SK-N-SH (cell line): ENCODE results near the gene MC3R. TPM values are rescaled to one million over a fixed set of nuclear protein-coding genes. Genes with fewer than 3 reads are reported as not detected.

ENCODE experiments used
- CTCF ChIA-PET: fragments of 300-600, 350-600 bp; formaldehyde crosslinking; extraction: SDS; loops from one replicate; lab custom pipeline; 2021; lab: Yijun Ruan, JAX
- POLR2A ChIA-PET: fragments of 350-600 bp; sonication (Branson Sonifier 250); formaldehyde crosslinking; extraction: SDS; loops from one replicate; lab custom pipeline; 2020; ENCODE audit warnings: antibody characterized with exemption, inconsistent platforms; lab: Yijun Ruan, JAX
- DNase-seq: peaks from one replicate; pipeline ENCODE4 v3.0.0; 2012
- H2AFZ ChIP-seq: fragments of 200-600 bp; sonication (generic); 2 replicates; pipeline ENCODE4 v1.8.1; 2016; ENCODE audit warnings: antibody characterized with exemption, mild to moderate bottlenecking, low read depth
- H3F3A ChIP-seq: fragments of 200-600 bp; sonication (generic); replicated peaks from 2 replicates; pipeline ENCODE3; 2016; ENCODE audit warnings: antibody characterized with exemption, mild to moderate bottlenecking; ENCODE audit not compliant: insufficient read depth
- H3K27ac ChIP-seq, 2 experiments: fragments of 200-500 bp in 1 of 2; fragments of 200-600 bp in 1 of 2; sonication (Bioruptor generic) in 1 of 2; sonication (generic), shearing (Covaris generic) in 1 of 2; 2 replicates each; pipeline versions ENCODE4 v1.5.1 to v1.6.1; 2014 to 2016; ENCODE audit warnings: low read depth in 2 of 2, inconsistent platforms in 1 of 2, low read length in 1 of 2, mild to moderate bottlenecking in 1 of 2, mixed read lengths in 1 of 2
- H3K27me3 ChIP-seq: fragments of 200-600 bp; sonication (generic), shearing (Covaris generic); 2 replicates; pipeline ENCODE4 v1.6.1; 2016; ENCODE audit warnings: mixed run types; ENCODE audit not compliant: insufficient read depth
- H3K36me3 ChIP-seq, 2 experiments: fragments of 200-500 bp in 1 of 2; fragments of 200-600 bp in 1 of 2; sonication (Bioruptor generic) in 1 of 2; sonication (generic) in 1 of 2; replicated peaks in 1 of 2; 2 replicates each; pipeline versions ENCODE3 to v1.5.1; 2014 to 2016; ENCODE audit warnings: low read length in 1 of 2, mild to moderate bottlenecking in 1 of 2; ENCODE audit not compliant: insufficient read depth in 2 of 2, control insufficient read depth in 1 of 2
- H3K4me1 ChIP-seq, 2 experiments: fragments of 200-500 bp in 1 of 2; fragments of 200-600 bp in 1 of 2; sonication (Bioruptor generic) in 1 of 2; sonication (generic), shearing (Covaris generic) in 1 of 2; 2 replicates each; pipeline versions ENCODE4 v1.5.1 to v1.6.1; 2014 to 2016; ENCODE audit warnings: low read depth in 1 of 2, low read length in 1 of 2, mixed run types in 1 of 2; ENCODE audit not compliant: insufficient read depth in 2 of 2, control insufficient read depth in 1 of 2
- H3K4me2 ChIP-seq: fragments of 200-600 bp; sonication (generic), shearing (Covaris generic); 2 replicates; pipeline ENCODE4 v1.6.1; 2017; ENCODE audit warnings: mixed run types
- H3K4me3 ChIP-seq, 2 experiments: fragments of 200-500 bp in 1 of 2; fragments of 200-600 bp in 1 of 2; sonication (Bioruptor generic) in 1 of 2; sonication (generic), shearing (Covaris generic) in 1 of 2; 2 replicates each; pipeline versions ENCODE4 v1.5.1 to v1.8.1; 2014 to 2016; ENCODE audit warnings: low read depth in 2 of 2, inconsistent platforms in 1 of 2, low read length in 1 of 2, mild to moderate bottlenecking in 1 of 2, mixed read lengths in 1 of 2, moderate library complexity in 1 of 2
- H3K79me2 ChIP-seq: fragments of 200-600 bp; sonication (generic); 2 replicates; pipeline ENCODE4 v1.8.1; 2017; ENCODE audit warnings: mild to moderate bottlenecking; ENCODE audit not compliant: insufficient read depth
- H3K9ac ChIP-seq: fragments of 200-600 bp; sonication (generic); 2 replicates; pipeline ENCODE4 v1.6.1; 2017; ENCODE audit warnings: mixed run types
- H3K9me2 ChIP-seq: fragments of 200-600 bp; sonication (generic); 2 replicates; pipeline ENCODE4 v1.6.1; 2017; ENCODE audit warnings: mixed run types
- H3K9me3 ChIP-seq: fragments of 200-600 bp; sonication (generic); 2 replicates; pipeline ENCODE4 v1.6.1; 2017; ENCODE audit warnings: mixed run types, mild to moderate bottlenecking, moderate library complexity
- H4K20me1 ChIP-seq: fragments of 200-600 bp; sonication (generic); 2 replicates; pipeline ENCODE4 v1.6.1; 2017; ENCODE audit warnings: mild to moderate bottlenecking, mixed run types; ENCODE audit not compliant: insufficient read depth
- CHD2 ChIP-seq: fragments of 150-350 bp; IDR thresholded peaks from 2 replicates; pipeline ENCODE4 v1.6.1; 2018; ENCODE audit warnings: low read length; ENCODE audit not compliant: partially characterized antibody
- CTCF ChIP-seq: fragments of 200-600 bp; sonication (generic); IDR thresholded peaks from 2 replicates; pipeline ENCODE4 v1.6.1; 2017; ENCODE audit warnings: antibody characterized with exemption, mild to moderate bottlenecking, moderate library complexity
- ELF1 ChIP-seq: IDR thresholded peaks from 2 replicates; pipeline ENCODE4 v1.4.0; 2012
- EP300 ChIP-seq, 2 experiments: IDR thresholded peaks; 2 replicates each; pipeline versions ENCODE4 v1.4.0 to v1.6.1; 2012; ENCODE audit warnings: borderline replicate concordance in 1 of 2, low read depth in 1 of 2, low read length in 1 of 2
- FOXJ3 ChIP-seq: sonication (generic); formaldehyde crosslinking; IDR thresholded peaks from 2 replicates; pipeline ENCODE4 v1.5.1; 2020; ENCODE audit warnings: mild to moderate bottlenecking, missing genetic modification reagents
- FOXM1 ChIP-seq: IDR thresholded peaks from 2 replicates; pipeline ENCODE4 v1.4.0; 2012; ENCODE audit warnings: low read depth, mild to moderate bottlenecking
- GATA2 ChIP-seq: sonication (generic); formaldehyde crosslinking; IDR thresholded peaks from 2 replicates; pipeline ENCODE4 v1.5.0; 2020; ENCODE audit warnings: mild to moderate bottlenecking, missing genetic modification reagents
- IRF3 ChIP-seq: fragments of 150-350 bp; IDR thresholded peaks from 2 replicates; pipeline ENCODE4 v1.6.1; 2016; ENCODE audit warnings: mild to moderate bottlenecking, low read depth, low read length
- MAX ChIP-seq: IDR thresholded peaks from 2 replicates; pipeline ENCODE4 v1.4.0; 2012; ENCODE audit warnings: low read depth
- MEF2A ChIP-seq: IDR thresholded peaks from 2 replicates; pipeline ENCODE4 v1.4.0; 2012; ENCODE audit warnings: low read depth, borderline replicate concordance
- MXI1 ChIP-seq: IDR thresholded peaks from 2 replicates; pipeline ENCODE4 v1.6.1; 2012; ENCODE audit warnings: mild to moderate bottlenecking, low read depth, low read length, improper control_type of control experiment
- NFIC ChIP-seq: IDR thresholded peaks from 2 replicates; pipeline ENCODE4 v1.4.0; 2012; ENCODE audit warnings: borderline replicate concordance
- PBX3 ChIP-seq: IDR thresholded peaks from 2 replicates; pipeline ENCODE4; 2012
- RCOR1 ChIP-seq: fragments of 150-350 bp; IDR thresholded peaks from 2 replicates; pipeline ENCODE4 v1.6.1; 2017; ENCODE audit warnings: antibody characterized with exemption, low read length
- ZBTB33 ChIP-seq: IDR thresholded peaks from 2 replicates; pipeline ENCODE4 v1.4.0; 2012; ENCODE audit warnings: low read depth, borderline replicate concordance
- WGBS: methylation state at CpG from one replicate; pipeline ENCODE4 v1.1.6; 2017; ENCODE audit warnings: low lambda C conversion rate; 5-methylcytosine and 5-hydroxymethylcytosine counted together
- polyA plus RNA-seq, 3 experiments: library from polyadenylated mRNA; depleted of rRNA; stranded (reverse); fragments of >200 nt; gene quantifications; 2 replicates each; pipeline ENCODE4 v1.2.3, GENCODE V29; 2012

Gene MC3R
- polyA plus RNA-seq, 1 of the 3 experiments (the other 2 are of a cell fraction): not detected

- Histone ChIP-seq H4K20me1 (no peaks in the 10 kb centered on the region), H3K9me3 (no peaks in the 10 kb centered on the region), H3K9ac (no peak overlapping the region), H3K79me2 (no peaks in the 10 kb centered on the region)
- ChIA-PET CTCF (no interaction called here), POLR2A (no interaction called here)
- 53% methylated on average over 9 of the region's 9 CpGs for WGBS
- no peak for DNase-seq
- TF ChIP-seq MAX: no peak
- TF ChIP-seq IRF3: no peak
- TF ChIP-seq GATA2 (CRISPR knock-in tag): no peak
- no peak for TF ChIP-seq ELF1
- no peak for TF ChIP-seq EP300 (IDR thresholded peaks at IDR 0.05; ENCODE audit: borderline replicate concordance in 1 of 2, low read depth in 1 of 2, low read length in 1 of 2)
- TF ChIP-seq RCOR1: no peak
- no peak for TF ChIP-seq MEF2A
- TF ChIP-seq FOXM1: no peak
- TF ChIP-seq PBX3: no peak
- TF ChIP-seq, all 33 proteins: peak for 0
- Histone ChIP-seq H3K4me1 (no peaks in the 10 kb centered on the region), H3K27me3 (no peaks in the 10 kb centered on the region), H3K27ac (no peak overlapping the region), H2AFZ (no peak overlapping the region), H3K36me3 (no peaks in the 10 kb centered on the region), H3F3A (no peaks in the 10 kb centered on the region), H3K4me3 (no peak overlapping the region), H3K9me2 (no peaks in the 10 kb centered on the region), H3K4me2 (no peak overlapping the region)
Observed at GRCh38 chr20:56212091-56212490, 36.4 kb upstream of the MC3R start.

GRCh38 chr20:56213321-56213720, 35.2 kb upstream of the MC3R start:
- Histone ChIP-seq H3K27ac (no peak overlapping the region), H3K4me1 (no peaks in the 10 kb centered on the region), H3K36me3 (no peaks in the 10 kb centered on the region), H3K9me3 (no peaks in the 10 kb centered on the region), H3F3A (no peaks in the 10 kb centered on the region), H4K20me1 (no peaks in the 10 kb centered on the region), H3K9ac (no peak overlapping the region), H3K9me2 (no peaks in the 10 kb centered on the region), H3K79me2 (no peaks in the 10 kb centered on the region), H2AFZ (no peak overlapping the region), H3K4me3 (no peak overlapping the region), H3K4me2 (no peak overlapping the region), H3K27me3 (no peaks in the 10 kb centered on the region)
- WGBS: 12% methylated on average over 2 of the region's 2 CpGs
- POLR2A ChIA-PET: no interaction called here
- DNase-seq: no peak
- CTCF ChIA-PET: interaction anchor here (0.6 to 1.1 kb wide), 2 partner anchors 35 to 925 kb away, joined by 3 to 4 read pairs; partner anchors contain the start of gene MC3R
- TF ChIP-seq CHD2: no peak
- TF ChIP-seq PBX3: no peak
- no peak for TF ChIP-seq NFIC
- TF ChIP-seq ELF1: no peak
- TF ChIP-seq ZBTB33: no peak
- TF ChIP-seq MEF2A: no peak
- no peak for TF ChIP-seq CTCF
- no peak for TF ChIP-seq RCOR1
- TF ChIP-seq MXI1: no peak
- no peak for TF ChIP-seq FOXJ3 (CRISPR knock-in tag)
- no peak for TF ChIP-seq FOXM1
